A549 (cell line): ENCODE data around the gene MARCHF9.

Experiments
- EP300 ChIP-seq, 2 experiments: fragments of >200 bp; sonication (Bioruptor Twin); formaldehyde crosslinking; IDR thresholded peaks; 2 replicates in 1 of 2; 3 replicates in 1 of 2; pipeline ENCODE4 v1.6.1; 2016 to 2017
- JUN ChIP-seq, 2 experiments: fragments of >200 bp; sonication (Bioruptor Twin); formaldehyde crosslinking; IDR thresholded peaks; 2 replicates in 1 of 2; 3 replicates in 1 of 2; pipeline ENCODE4 v1.6.1; 2016 to 2017
- KDM5A ChIP-seq: fragments of 200-600 bp; sonication (generic); IDR thresholded peaks from 2 replicates; pipeline ENCODE4 v1.6.1; 2016; ENCODE audit warnings: antibody characterized with exemption, mild to moderate bottlenecking
- POLR2A ChIP-seq: IDR thresholded peaks from 2 replicates; pipeline ENCODE4 v1.6.1; 2012; ENCODE audit warnings: mild to moderate bottlenecking, low read length
- REST ChIP-seq: fragments of 200-600 bp; sonication (generic); IDR thresholded peaks from 2 replicates; pipeline ENCODE4 v1.6.1; 2016; ENCODE audit warnings: antibody characterized with exemption, mild to moderate bottlenecking, moderate library complexity
- SMC3 ChIP-seq: fragments of >200 bp; sonication (Bioruptor Twin); formaldehyde crosslinking; IDR thresholded peaks from 3 replicates; pipeline ENCODE4 v1.6.1; 2018; ENCODE audit warnings: inconsistent platforms
- ZC3H11A ChIP-seq: fragments of 450-650 bp; IDR thresholded peaks from 2 replicates; pipeline ENCODE4 v1.6.1; 2014; ENCODE audit warnings: antibody characterized with exemption, mild to moderate bottlenecking
- TF ChIP-seq, protein P1 (sequence below): fragments of >200 bp; sonication (Bioruptor Twin); formaldehyde crosslinking; IDR thresholded peaks from 3 replicates; pipeline ENCODE4 v1.5.1; 2016
- TF ChIP-seq, protein P2 (sequence below): fragments of 450-650 bp; IDR thresholded peaks from 2 replicates; pipeline ENCODE4 v1.6.1; 2014; ENCODE audit warnings: antibody characterized with exemption

DNA sequence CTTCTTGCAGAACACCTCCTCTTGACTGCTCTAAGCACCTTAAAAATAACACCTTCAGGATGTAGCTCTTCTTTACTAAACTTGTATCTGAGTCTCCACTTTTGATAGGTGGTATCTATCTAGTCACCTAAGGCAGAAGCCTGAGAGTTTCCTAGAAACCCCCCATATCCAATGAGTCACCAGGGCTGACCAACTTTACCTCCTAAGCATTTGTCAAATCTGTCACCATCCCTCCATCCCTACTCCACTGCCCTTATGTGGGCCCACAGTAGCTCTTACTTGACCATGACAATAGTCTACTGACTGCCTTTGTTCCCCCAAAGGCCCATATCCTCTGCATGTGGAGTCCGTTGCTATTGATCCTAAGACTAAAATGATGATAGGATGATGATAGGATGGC, 47.7 kb downstream of the MARCHF9 start:
- no peak for TF ChIP-seq KDM5A
- no peak for TF ChIP-seq ZC3H11A
- no peak for TF ChIP-seq POLR2A
- no peak for TF ChIP-seq REST
- no peak for TF ChIP-seq JUN (IDR thresholded peaks at IDR 0.05)
- no peak for TF ChIP-seq SMC3
- TF ChIP-seq, protein P1, sequence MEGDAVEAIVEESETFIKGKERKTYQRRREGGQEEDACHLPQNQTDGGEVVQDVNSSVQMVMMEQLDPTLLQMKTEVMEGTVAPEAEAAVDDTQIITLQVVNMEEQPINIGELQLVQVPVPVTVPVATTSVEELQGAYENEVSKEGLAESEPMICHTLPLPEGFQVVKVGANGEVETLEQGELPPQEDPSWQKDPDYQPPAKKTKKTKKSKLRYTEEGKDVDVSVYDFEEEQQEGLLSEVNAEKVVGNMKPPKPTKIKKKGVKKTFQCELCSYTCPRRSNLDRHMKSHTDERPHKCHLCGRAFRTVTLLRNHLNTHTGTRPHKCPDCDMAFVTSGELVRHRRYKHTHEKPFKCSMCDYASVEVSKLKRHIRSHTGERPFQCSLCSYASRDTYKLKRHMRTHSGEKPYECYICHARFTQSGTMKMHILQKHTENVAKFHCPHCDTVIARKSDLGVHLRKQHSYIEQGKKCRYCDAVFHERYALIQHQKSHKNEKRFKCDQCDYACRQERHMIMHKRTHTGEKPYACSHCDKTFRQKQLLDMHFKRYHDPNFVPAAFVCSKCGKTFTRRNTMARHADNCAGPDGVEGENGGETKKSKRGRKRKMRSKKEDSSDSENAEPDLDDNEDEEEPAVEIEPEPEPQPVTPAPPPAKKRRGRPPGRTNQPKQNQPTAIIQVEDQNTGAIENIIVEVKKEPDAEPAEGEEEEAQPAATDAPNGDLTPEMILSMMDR, result no peak
- TF ChIP-seq EP300 (IDR thresholded peaks at IDR 0.05), result no peak
- TF ChIP-seq, protein P2, sequence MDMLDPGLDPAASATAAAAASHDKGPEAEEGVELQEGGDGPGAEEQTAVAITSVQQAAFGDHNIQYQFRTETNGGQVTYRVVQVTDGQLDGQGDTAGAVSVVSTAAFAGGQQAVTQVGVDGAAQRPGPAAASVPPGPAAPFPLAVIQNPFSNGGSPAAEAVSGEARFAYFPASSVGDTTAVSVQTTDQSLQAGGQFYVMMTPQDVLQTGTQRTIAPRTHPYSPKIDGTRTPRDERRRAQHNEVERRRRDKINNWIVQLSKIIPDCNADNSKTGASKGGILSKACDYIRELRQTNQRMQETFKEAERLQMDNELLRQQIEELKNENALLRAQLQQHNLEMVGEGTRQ, result no peak
